Fibroblast of lung (primary cell): Measurements from ENCODE around the gene ZDHHC3.

Experiments used
- EZH2 ChIP-seq: IDR thresholded peaks from 2 replicates; pipeline ENCODE4 v1.5.1; 2012; ENCODE audit warnings: low read length, control low read depth, mild to moderate bottlenecking; ENCODE audit errors: missing control alignments
- TF ChIP-seq, protein P1 (sequence below), 2 donors: IDR thresholded peaks in 1 of 2; conservative IDR thresholded peaks in 1 of 2; 1 replicate in 1 of 2; 2 replicates in 1 of 2; pipeline ENCODE4 v1.5.1; 2011 to 2012; ENCODE audit warnings: low read length in 2 of 2, control low read depth in 1 of 2, inconsistent platforms in 1 of 2, low read depth in 1 of 2, mild to moderate bottlenecking in 1 of 2

GRCh38 chr3:44913868-44914468, 62.0 kb downstream of the ZDHHC3 start:
- TF ChIP-seq, protein P1, sequence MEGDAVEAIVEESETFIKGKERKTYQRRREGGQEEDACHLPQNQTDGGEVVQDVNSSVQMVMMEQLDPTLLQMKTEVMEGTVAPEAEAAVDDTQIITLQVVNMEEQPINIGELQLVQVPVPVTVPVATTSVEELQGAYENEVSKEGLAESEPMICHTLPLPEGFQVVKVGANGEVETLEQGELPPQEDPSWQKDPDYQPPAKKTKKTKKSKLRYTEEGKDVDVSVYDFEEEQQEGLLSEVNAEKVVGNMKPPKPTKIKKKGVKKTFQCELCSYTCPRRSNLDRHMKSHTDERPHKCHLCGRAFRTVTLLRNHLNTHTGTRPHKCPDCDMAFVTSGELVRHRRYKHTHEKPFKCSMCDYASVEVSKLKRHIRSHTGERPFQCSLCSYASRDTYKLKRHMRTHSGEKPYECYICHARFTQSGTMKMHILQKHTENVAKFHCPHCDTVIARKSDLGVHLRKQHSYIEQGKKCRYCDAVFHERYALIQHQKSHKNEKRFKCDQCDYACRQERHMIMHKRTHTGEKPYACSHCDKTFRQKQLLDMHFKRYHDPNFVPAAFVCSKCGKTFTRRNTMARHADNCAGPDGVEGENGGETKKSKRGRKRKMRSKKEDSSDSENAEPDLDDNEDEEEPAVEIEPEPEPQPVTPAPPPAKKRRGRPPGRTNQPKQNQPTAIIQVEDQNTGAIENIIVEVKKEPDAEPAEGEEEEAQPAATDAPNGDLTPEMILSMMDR (conservative IDR thresholded peaks at IDR 0.05 in 1 of 2, IDR thresholded peaks at IDR 0.05 in 1 of 2; ENCODE audit: low read depth in 1 of 2, low read length in 2 of 2) = peak; percentile 72 to 88
- TF ChIP-seq EZH2 = no peak
